GM12878 (cell line): ENCODE results near the gene CAMKMT. TPM values are rescaled to one million over a fixed set of nuclear protein-coding genes. Genes with fewer than 3 reads are reported as not detected.

Experiments used
- ATAC-seq: fragments of 200-7000 bp; cut with Tn5 transposase; 3 replicates; pipeline ENCODE4 v1.9.1; 2020; ENCODE audit warnings: mild to moderate bottlenecking, moderate library complexity
- BruUV-seq: library from RNA; stranded (reverse); fragments of 400-500 nt; replicated peaks from 2 replicates; lab custom pipeline; 2021; lab: Mats Ljungman, UMichigan
- CTCF ChIA-PET: fragments of 300-600 bp; sonication (Branson Sonifier 250); formaldehyde crosslinking; extraction: SDS; loops from one replicate; lab custom pipeline; 2021; ENCODE audit warnings: inconsistent platforms; lab: Yijun Ruan, JAX
- POLR2A ChIA-PET: fragments of 350-600 bp; formaldehyde crosslinking; extraction: SDS; loops from one replicate; lab custom pipeline; 2021; ENCODE audit warnings: inconsistent platforms; lab: Charles Lee
- RAD21 ChIA-PET: fragments of 300-600 bp; sonication (Branson Sonifier 250); formaldehyde crosslinking; loops from one replicate; lab custom pipeline; 2023; ENCODE audit warnings: antibody characterized with exemption; ENCODE audit not compliant: unreplicated experiment; lab: Charles Lee
- SMC1A ChIA-PET: fragments of 300-600 bp; sonication (Branson Sonifier 250); formaldehyde crosslinking; loops from one replicate; lab custom pipeline; 2023; ENCODE audit not compliant: unreplicated experiment, uncharacterized antibody; lab: Charles Lee
- DNase-seq: peaks from one replicate; pipeline ENCODE4 v3.0.0-alpha.2; 2011; ENCODE audit warnings: low read depth, low spot score
- FAIRE-seq: peaks from 3 replicates; lab custom pipeline; 2011; peaks lifted over from hg19 to GRCh38; lab: Jason Lieb, UNC
- H2AFZ ChIP-seq: 2 replicates; pipeline ENCODE4 v1.6.0; 2011; ENCODE audit warnings: low read depth, low read length, control low read depth; ENCODE audit not compliant: control insufficient read depth
- H3K27ac ChIP-seq: 2 replicates; pipeline ENCODE4 v1.5.1; 2011; ENCODE audit warnings: control low read depth; ENCODE audit not compliant: control insufficient read depth, insufficient read depth
- H3K27me3 ChIP-seq, 2 experiments: replicated peaks in 1 of 2; 2 replicates each; pipeline versions ENCODE4 v1.6.0 to v1.6.1; 2011; ENCODE audit warnings: low read length in 1 of 2; ENCODE audit not compliant: control insufficient read depth in 2 of 2, insufficient read depth in 2 of 2
- H3K36me3 ChIP-seq, 2 experiments: 2 replicates each; pipeline ENCODE4 v1.5.1; 2011; ENCODE audit warnings: low read length in 1 of 2; ENCODE audit not compliant: control insufficient read depth in 2 of 2, insufficient read depth in 2 of 2
- H3K4me1 ChIP-seq: 2 replicates; pipeline ENCODE4 v1.6.1; 2011; ENCODE audit warnings: mild to moderate bottlenecking, low read length, moderate library complexity, mixed read lengths; ENCODE audit not compliant: control insufficient read depth, insufficient read depth
- H3K4me2 ChIP-seq: 2 replicates; pipeline ENCODE4 v1.6.0; 2011; ENCODE audit warnings: control low read depth; ENCODE audit not compliant: control insufficient read depth, insufficient read depth
- H3K4me3 ChIP-seq: fragments of 200-600 bp; sonication (generic); 2 replicates; pipeline ENCODE4 v1.5.1; 2016
- H3K79me2 ChIP-seq: 2 replicates; pipeline ENCODE4 v1.6.0; 2011; ENCODE audit warnings: low read length; ENCODE audit not compliant: control insufficient read depth, insufficient read depth
- H3K9ac ChIP-seq: 2 replicates; pipeline ENCODE4 v1.8.0; 2011; ENCODE audit warnings: low read length, control low read depth, mixed read lengths; ENCODE audit not compliant: control insufficient read depth, insufficient read depth
- H3K9me3 ChIP-seq: replicated peaks from 3 replicates; pipeline ENCODE4 v1.5.1; 2011; ENCODE audit warnings: mild to moderate bottlenecking, low read length; ENCODE audit not compliant: control insufficient read depth, insufficient read depth
- H4K20me1 ChIP-seq: 2 replicates; pipeline ENCODE4 v1.6.0; 2011; ENCODE audit not compliant: control insufficient read depth, insufficient read depth
- IKZF1 ChIP-seq: fragments of 450-650 bp; conservative IDR thresholded peaks from 2 replicates; pipeline ENCODE4 v1.6.1; 2017; ENCODE audit warnings: antibody characterized with exemption, mild to moderate bottlenecking
- LARP7 ChIP-seq: fragments of 450-650 bp; IDR thresholded peaks from 2 replicates; pipeline ENCODE4 v1.6.1; 2017; ENCODE audit warnings: mild to moderate bottlenecking
- MTA2 ChIP-seq: fragments of 450-650 bp; IDR thresholded peaks from 2 replicates; pipeline ENCODE4 v1.6.1; 2016; ENCODE audit warnings: low read depth, mild to moderate bottlenecking, moderate library complexity
- NFIC ChIP-seq: IDR thresholded peaks from 2 replicates; pipeline ENCODE4 v1.6.1; 2012; ENCODE audit warnings: low read depth, mild to moderate bottlenecking, inconsistent platforms, low read length, moderate library complexity
- NKRF ChIP-seq: fragments of 450-650 bp; conservative IDR thresholded peaks from 2 replicates; pipeline ENCODE4 v1.6.1; 2017; ENCODE audit warnings: mild to moderate bottlenecking, moderate library complexity
- PAX8 ChIP-seq: fragments of 450-650 bp; IDR thresholded peaks from 2 replicates; pipeline ENCODE4 v1.6.1; 2017; ENCODE audit warnings: mild to moderate bottlenecking, moderate library complexity
- RAD51 ChIP-seq: fragments of 450-650 bp; IDR thresholded peaks from 2 replicates; pipeline ENCODE4 v1.6.1; 2016; ENCODE audit warnings: moderate library complexity, mild to moderate bottlenecking, inconsistent platforms
- RELB ChIP-seq: fragments of 450-650 bp; IDR thresholded peaks from 2 replicates; pipeline ENCODE4 v1.6.1; 2017; ENCODE audit warnings: low read depth, mild to moderate bottlenecking, moderate library complexity
- SMC3 ChIP-seq: IDR thresholded peaks from 2 replicates; pipeline ENCODE4 v1.6.1; 2011; ENCODE audit warnings: low read length, improper control_type of control experiment, borderline replicate concordance
- SRF ChIP-seq, 2 experiments: IDR thresholded peaks; 2 replicates each; pipeline ENCODE4 v1.6.1; 2011; ENCODE audit warnings: low read depth in 2 of 2, low read length in 2 of 2, mild to moderate bottlenecking in 1 of 2, moderate library complexity in 1 of 2
- TARDBP ChIP-seq: IDR thresholded peaks from 2 replicates; pipeline ENCODE4 v1.6.1; 2016; ENCODE audit warnings: borderline replicate concordance
- WRNIP1 ChIP-seq: IDR thresholded peaks from 2 replicates; pipeline ENCODE4 v1.6.1; 2011; ENCODE audit warnings: low read depth, low read length, improper control_type of control experiment, borderline replicate concordance
- ZNF207 ChIP-seq: fragments of 450-650 bp; IDR thresholded peaks from 2 replicates; pipeline ENCODE4 v1.6.1; 2014; ENCODE audit warnings: antibody characterized with exemption, mild to moderate bottlenecking, borderline replicate concordance
- ZNF24 ChIP-seq: fragments of 450-650 bp; IDR thresholded peaks from 2 replicates; pipeline ENCODE4 v1.6.1; 2017; ENCODE audit warnings: antibody characterized with exemption, mild to moderate bottlenecking
- ZNF622 ChIP-seq: fragments of 450-650 bp; IDR thresholded peaks from 2 replicates; pipeline ENCODE4 v1.6.1; 2017; ENCODE audit warnings: mild to moderate bottlenecking, inconsistent platforms
- ZSCAN29 ChIP-seq: fragments of 450-650 bp; IDR thresholded peaks from 2 replicates; pipeline ENCODE4 v1.6.1; 2017; ENCODE audit warnings: mild to moderate bottlenecking, moderate library complexity
- WGBS: methylation state at CpG from one replicate; pipeline ENCODE4 v1.1.6; 2016; ENCODE audit warnings: low lambda C conversion rate; ENCODE audit not compliant: insufficient replicate concordance, insufficient coverage; ENCODE audit errors: missing lambda C conversion rate; 5-methylcytosine and 5-hydroxymethylcytosine counted together
- in situ Hi-C: fragments of 300-500 bp; cut with MboI; formaldehyde crosslinking; loops from 9 replicates; pipeline ENCODE4 v1.14.3; 2018; ENCODE audit warnings: mixed read lengths
- intact Hi-C: fragments of 100-400 bp; cut with micrococcal nuclease; formaldehyde crosslinking; loops from one replicate; pipeline ENCODE4 v1.14.2; 2022; ENCODE audit not compliant: unreplicated experiment
- polyA plus RNA-seq, 11 experiments: library from polyadenylated mRNA; depleted of rRNA in 4 of 11; unstranded in 6 of 11; stranded (reverse) in 5 of 11; fragments of >200 nt; fragmentation: Nextera tagmentation in 4 of 11; fragmentation: Illumina TruSeq in 1 of 11; extraction: Ambion mirVana in 4 of 11; extraction: Trizol in 1 of 11; gene quantifications; 1 replicate in 1 of 11; 2 replicates in 10 of 11; pipeline versions ENCODE4 v1.2.1 to v1.2.3, GENCODE V29; 2011 to 2016; ENCODE audit warnings: inconsistent platforms in 2 of 11, missing spikeins in 2 of 11, low read depth in 1 of 11
- total RNA-seq, 4 experiments: library from RNA; depleted of rRNA in 3 of 4; stranded (reverse); fragments of >200 nt in 3 of 4; fragmentation: Illumina TruSeq in 1 of 4; extraction: Trizol in 1 of 4; gene quantifications; 2 replicates each; pipeline versions ENCODE4 v1.2.1 to v1.2.3, GENCODE V29; 2013 to 2021
- TF ChIP-seq, protein P1 (sequence below): fragments of 450-650 bp; IDR thresholded peaks from 2 replicates; pipeline ENCODE4 v1.6.1; 2017; ENCODE audit warnings: antibody characterized with exemption, mild to moderate bottlenecking, moderate library complexity
- TF ChIP-seq, protein P2 (sequence below), 3 experiments: IDR thresholded peaks in 2 of 3; conservative IDR thresholded peaks in 1 of 3; 2 replicates each; pipeline ENCODE4 v1.5.1; 2011; ENCODE audit warnings: low read depth in 3 of 3, low read length in 3 of 3, mild to moderate bottlenecking in 3 of 3, control low read depth in 2 of 3, moderate library complexity in 2 of 3, inconsistent platforms in 1 of 3, mixed read lengths in 1 of 3; ENCODE audit not compliant: control insufficient read depth in 2 of 3, insufficient read depth in 1 of 3; ENCODE audit errors: extremely low read depth in 1 of 3

The CAMKMT gene
- total and polyA plus RNA-seq, 10 of the 15 experiments (the other 5 are each of a cell fraction or from before 2014, with no cell fraction given): 2.7 to 16.0 (median 11.8) TPM

GRCh38 chr2:44799105-44799504 lies 437.4 kb downstream of the CAMKMT start:
- POLR2A ChIA-PET: no interaction called here
- in situ Hi-C loops: no loop called here
- no peak overlapping the region for H3K27ac ChIP-seq
- H4K20me1 ChIP-seq: no peaks in the 10 kb centered on the region
- SMC1A ChIA-PET: interaction anchor here (1.4 kb wide), 1 partner anchor 19 kb away, joined by 3 read pairs; no protein-coding TSS in a partner anchor
- TF ChIP-seq ZNF622: no peak
- no peak for TF ChIP-seq TARDBP
- TF ChIP-seq, protein P1, sequence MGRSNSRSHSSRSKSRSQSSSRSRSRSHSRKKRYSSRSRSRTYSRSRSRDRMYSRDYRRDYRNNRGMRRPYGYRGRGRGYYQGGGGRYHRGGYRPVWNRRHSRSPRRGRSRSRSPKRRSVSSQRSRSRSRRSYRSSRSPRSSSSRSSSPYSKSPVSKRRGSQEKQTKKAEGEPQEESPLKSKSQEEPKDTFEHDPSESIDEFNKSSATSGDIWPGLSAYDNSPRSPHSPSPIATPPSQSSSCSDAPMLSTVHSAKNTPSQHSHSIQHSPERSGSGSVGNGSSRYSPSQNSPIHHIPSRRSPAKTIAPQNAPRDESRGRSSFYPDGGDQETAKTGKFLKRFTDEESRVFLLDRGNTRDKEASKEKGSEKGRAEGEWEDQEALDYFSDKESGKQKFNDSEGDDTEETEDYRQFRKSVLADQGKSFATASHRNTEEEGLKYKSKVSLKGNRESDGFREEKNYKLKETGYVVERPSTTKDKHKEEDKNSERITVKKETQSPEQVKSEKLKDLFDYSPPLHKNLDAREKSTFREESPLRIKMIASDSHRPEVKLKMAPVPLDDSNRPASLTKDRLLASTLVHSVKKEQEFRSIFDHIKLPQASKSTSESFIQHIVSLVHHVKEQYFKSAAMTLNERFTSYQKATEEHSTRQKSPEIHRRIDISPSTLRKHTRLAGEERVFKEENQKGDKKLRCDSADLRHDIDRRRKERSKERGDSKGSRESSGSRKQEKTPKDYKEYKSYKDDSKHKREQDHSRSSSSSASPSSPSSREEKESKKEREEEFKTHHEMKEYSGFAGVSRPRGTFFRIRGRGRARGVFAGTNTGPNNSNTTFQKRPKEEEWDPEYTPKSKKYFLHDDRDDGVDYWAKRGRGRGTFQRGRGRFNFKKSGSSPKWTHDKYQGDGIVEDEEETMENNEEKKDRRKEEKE: no peak
- no peak for TF ChIP-seq RAD51
- TF ChIP-seq MTA2: no peak
- TF ChIP-seq NKRF: no peak
- no peak for TF ChIP-seq NFIC
- no peak for TF ChIP-seq RELB
- no peak for TF ChIP-seq ZNF207
- TF ChIP-seq IKZF1: no peak
- TF ChIP-seq WRNIP1: no peak
- no peak for TF ChIP-seq SMC3
- no peak for TF ChIP-seq ZNF24
- no peak for TF ChIP-seq ZSCAN29
- no peak for TF ChIP-seq PAX8
- no peak for TF ChIP-seq LARP7
- TF ChIP-seq SRF (IDR thresholded peaks at IDR 0.05; ENCODE audit: low read depth in 2 of 2, low read length in 2 of 2): no peak
- TF ChIP-seq, protein P2, sequence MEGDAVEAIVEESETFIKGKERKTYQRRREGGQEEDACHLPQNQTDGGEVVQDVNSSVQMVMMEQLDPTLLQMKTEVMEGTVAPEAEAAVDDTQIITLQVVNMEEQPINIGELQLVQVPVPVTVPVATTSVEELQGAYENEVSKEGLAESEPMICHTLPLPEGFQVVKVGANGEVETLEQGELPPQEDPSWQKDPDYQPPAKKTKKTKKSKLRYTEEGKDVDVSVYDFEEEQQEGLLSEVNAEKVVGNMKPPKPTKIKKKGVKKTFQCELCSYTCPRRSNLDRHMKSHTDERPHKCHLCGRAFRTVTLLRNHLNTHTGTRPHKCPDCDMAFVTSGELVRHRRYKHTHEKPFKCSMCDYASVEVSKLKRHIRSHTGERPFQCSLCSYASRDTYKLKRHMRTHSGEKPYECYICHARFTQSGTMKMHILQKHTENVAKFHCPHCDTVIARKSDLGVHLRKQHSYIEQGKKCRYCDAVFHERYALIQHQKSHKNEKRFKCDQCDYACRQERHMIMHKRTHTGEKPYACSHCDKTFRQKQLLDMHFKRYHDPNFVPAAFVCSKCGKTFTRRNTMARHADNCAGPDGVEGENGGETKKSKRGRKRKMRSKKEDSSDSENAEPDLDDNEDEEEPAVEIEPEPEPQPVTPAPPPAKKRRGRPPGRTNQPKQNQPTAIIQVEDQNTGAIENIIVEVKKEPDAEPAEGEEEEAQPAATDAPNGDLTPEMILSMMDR (IDR thresholded peaks at IDR 0.05 in 2 of 3, conservative IDR thresholded peaks at IDR 0.05 in 1 of 3; ENCODE audit: control insufficient read depth in 2 of 3, extremely low read depth in 1 of 3, insufficient read depth in 1 of 3, low read depth in 3 of 3, low read length in 3 of 3): no peak
- BruUV-seq: no TSS peak
- CTCF ChIA-PET: no interaction called here
- intact Hi-C loops: no loop called here
- no peaks in the 10 kb centered on the region for H3K79me2 ChIP-seq
- H3K9me3 ChIP-seq: no peaks in the 10 kb centered on the region; the same call in 2 of the 3 replicates
- no peaks in the 10 kb centered on the region; the same call in 1 of the 2 replicates for H3K4me1 ChIP-seq
- no peaks in the 10 kb centered on the region for H3K36me3 ChIP-seq
- H3K4me3 ChIP-seq: no peak overlapping the region
- no peak for DNase-seq
- no peak overlapping the region for H2AFZ ChIP-seq
- no peak for FAIRE-seq
- RAD21 ChIA-PET: no interaction called here
- no peak overlapping the region for H3K9ac ChIP-seq
- WGBS: 67% methylated on average over 3 of the region's 3 CpGs
- H3K27me3 ChIP-seq: peaks cover 0 to 6% of the 10 kb centered on the region in 2 experiments
- no peak for ATAC-seq
- H3K4me2 ChIP-seq: no peak overlapping the region
